Medulla oblongata (tissue), 1 donor: ENCODE results near the gene PON1.

Experiments
- DNase-seq: peaks from one replicate; pipeline ENCODE4 v3.0.0-alpha.2; 2015; ENCODE audit errors: extremely low spot score

Gene PON1

GRCh38 chr7:95317546-95317945 is 6.8 kb downstream of the PON1 start:
- DNase-seq, result no peak

GRCh38 chr7:95316588-95316987 is 7.7 kb downstream of the PON1 start:
- DNase-seq, result peak; percentile 8

- no peak for DNase-seq
Measured at GRCh38 chr7:95312561-95312960, 11.8 kb downstream of the PON1 start.

- DNase-seq, result no peak
Measured at GRCh38 chr7:95311389-95311788, 12.9 kb downstream of the PON1 start.

- DNase-seq, result no peak
Measured at GRCh38 chr7:95309951-95310350, 14.4 kb downstream of the PON1 start.

- DNase-seq, result no peak
Measured at GRCh38 chr7:95304990-95305389, 19.3 kb downstream of the PON1 start.

GRCh38 chr7:95303013-95303905 is 21.1 kb downstream of the PON1 start:
- DNase-seq, result no peak

- no peak for DNase-seq
Measured at GRCh38 chr7:95298091-95298490, 26.2 kb downstream of the PON1 start.

GRCh38 chr7:95297041-95297440 is 27.3 kb downstream of the PON1 start:
- no peak for DNase-seq

GRCh38 chr7:95296456-95296855 is 27.9 kb downstream of the PON1 start:
- DNase-seq, result no peak

GRCh38 chr7:95295397-95295796 is 28.9 kb downstream of the PON1 start:
- no peak for DNase-seq

- no peak for DNase-seq
Measured at GRCh38 chr7:95290166-95290830, 34.0 kb downstream of the PON1 start.

GRCh38 chr7:95286096-95286495 is 38.2 kb downstream of the PON1 start:
- no peak for DNase-seq

GRCh38 chr7:95279417-95279816 is 44.9 kb downstream of the PON1 start:
- no peak for DNase-seq

GRCh38 chr7:95276114-95276513 is 48.2 kb downstream of the PON1 start:
- DNase-seq, result no peak

- no peak for DNase-seq
Measured at GRCh38 chr7:95269640-95270039, 54.7 kb downstream of the PON1 start.

GRCh38 chr7:95267754-95268153 is 56.6 kb downstream of the PON1 start:
- no peak for DNase-seq

- DNase-seq, result no peak
Measured at GRCh38 chr7:95265634-95266033, 58.7 kb downstream of the PON1 start.

GRCh38 chr7:95264363-95264891 is 59.9 kb downstream of the PON1 start:
- DNase-seq, result no peak

GRCh38 chr7:95263785-95264362 is 60.5 kb downstream of the PON1 start:
- DNase-seq, result no peak

- no peak for DNase-seq
Measured at GRCh38 chr7:95262875-95263274, 61.5 kb downstream of the PON1 start.

GRCh38 chr7:95261895-95262415 is 62.4 kb downstream of the PON1 start:
- no peak for DNase-seq
